Smooth muscle cell (in vitro differentiated cells): ENCODE data around the gene SRD5A3. TPM values are rescaled to one million over a fixed set of nuclear protein-coding genes. Genes with fewer than 3 reads are reported as not detected.

Experiments used
- DNase-seq: peaks from one replicate; lab custom pipeline; 2025; ENCODE audit not compliant: unreplicated experiment; lab: John Stamatoyannopoulos, UW
- H2AFZ ChIP-seq: fragments of 200-600 bp; sonication (generic); 2 replicates; pipeline ENCODE4 v1.6.0; 2016; ENCODE audit warnings: antibody characterized with exemption, low read depth, mild to moderate bottlenecking
- H3F3A ChIP-seq: fragments of 200-600 bp; sonication (generic); 2 replicates; pipeline ENCODE4 v1.6.0; 2017; ENCODE audit warnings: antibody characterized with exemption, low read depth
- H3K27ac ChIP-seq: fragments of 200-600 bp; sonication (generic); 2 replicates; pipeline ENCODE4 v1.5.1; 2016; ENCODE audit warnings: low read depth, mild to moderate bottlenecking
- H3K27me3 ChIP-seq: fragments of 200-600 bp; sonication (generic); 2 replicates; pipeline ENCODE4 v1.6.1; 2016; ENCODE audit warnings: low read depth, mild to moderate bottlenecking
- H3K36me3 ChIP-seq: fragments of 200-600 bp; sonication (generic); 2 replicates; pipeline ENCODE4 v1.5.1; 2016; ENCODE audit warnings: low read depth
- H3K4me1 ChIP-seq: fragments of 200-600 bp; sonication (generic); 2 replicates; pipeline ENCODE4 v1.5.1; 2016; ENCODE audit warnings: low read depth
- H3K4me2 ChIP-seq: fragments of 200-600 bp; sonication (generic); 2 replicates; pipeline ENCODE4 v1.6.0; 2016; ENCODE audit warnings: mild to moderate bottlenecking
- H3K4me3 ChIP-seq: fragments of 200-600 bp; sonication (generic); 2 replicates; pipeline ENCODE4 v1.5.1; 2016; ENCODE audit warnings: mild to moderate bottlenecking
- H3K79me2 ChIP-seq: fragments of 200-600 bp; sonication (generic); 2 replicates; pipeline ENCODE4 v1.6.0; 2016; ENCODE audit warnings: low read depth, mild to moderate bottlenecking
- H3K9ac ChIP-seq: fragments of 200-600 bp; sonication (generic); 2 replicates; pipeline ENCODE4 v1.6.0; 2016; ENCODE audit warnings: low read depth
- H3K9me3 ChIP-seq: fragments of 200-600 bp; sonication (generic); replicated peaks from 2 replicates; pipeline ENCODE4 v1.5.1; 2016; ENCODE audit warnings: low read depth
- H4K20me1 ChIP-seq: fragments of 200-600 bp; sonication (generic); 2 replicates; pipeline ENCODE4 v1.6.0; 2016; ENCODE audit warnings: low read depth
- CTCF ChIP-seq: fragments of 200-600 bp; sonication (generic); IDR thresholded peaks from 2 replicates; pipeline ENCODE4 v1.5.1; 2017; ENCODE audit warnings: borderline replicate concordance, mild to moderate bottlenecking, antibody characterized with exemption; ENCODE audit not compliant: insufficient read depth, poor library complexity, severe bottlenecking
- WGBS: methylation state at CpG from one replicate; pipeline ENCODE4 v1.1.7; 2016; ENCODE audit warnings: low lambda C conversion rate; 5-methylcytosine and 5-hydroxymethylcytosine counted together
- polyA plus RNA-seq: library from polyadenylated mRNA; unstranded; fragments of >200 nt; fragmentation: Nextera tagmentation; extraction: Ambion mirVana; gene quantifications from 2 replicates; pipeline ENCODE4 v1.2.1, GENCODE V29; 2016
- total RNA-seq: library from RNA; depleted of rRNA; stranded (reverse); fragments of >200 nt; gene quantifications from 2 replicates; pipeline ENCODE4 v1.2.3, GENCODE V29; 2014

Gene SRD5A3
- total and polyA plus RNA-seq, 2 experiments from 2014 or later = 18.1 to 37.3 TPM

DNA sequence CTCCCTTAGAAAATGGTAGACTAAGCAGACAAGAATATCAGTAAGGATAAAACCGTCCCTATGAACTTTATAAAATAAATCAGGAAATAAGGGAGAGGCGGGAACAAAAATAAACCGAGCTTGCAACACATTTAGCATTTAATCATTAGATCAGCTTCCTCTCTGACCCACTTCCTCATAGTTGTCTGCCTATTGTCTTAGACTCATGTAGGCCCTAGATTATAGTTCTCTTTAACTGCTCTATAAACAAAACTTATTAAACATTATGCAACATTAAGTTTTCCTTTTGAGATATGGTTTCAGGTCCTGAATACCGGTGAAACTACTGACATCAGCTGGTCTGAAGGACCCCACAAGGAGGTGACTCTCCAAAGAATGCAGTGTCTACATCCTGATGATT, 15.8 kb upstream of the SRD5A3 start:
- H3K36me3 ChIP-seq = no peaks in the 10 kb centered on the region
- H3K9ac ChIP-seq = no peak overlapping the region
- 94% methylated on average over 4 of the region's 4 CpGs for WGBS

GRCh38 chr4:55336138-55337034, 9.7 kb upstream of the SRD5A3 start:
- Histone ChIP-seq H3K4me1 (peaks cover 19% of the 10 kb centered on the region), H3K79me2 (no peaks in the 10 kb centered on the region), H3K27ac (no peak overlapping the region), H3K27me3 (no peaks in the 10 kb centered on the region), H3K36me3 (no peaks in the 10 kb centered on the region), H3K9me3 (no peaks in the 10 kb centered on the region), H2AFZ (no peak overlapping the region), H3F3A (no peaks in the 10 kb centered on the region), H3K4me3 (no peak overlapping the region), H3K9ac (no peak overlapping the region), H4K20me1 (no peaks in the 10 kb centered on the region), H3K4me2 (no peak overlapping the region)
- TF ChIP-seq CTCF = no peak
- DNase-seq = no peak
- 82% methylated on average over 22 of the region's 22 CpGs for WGBS

More for the DNA sequence above, 15.8 kb upstream of the SRD5A3 start:
- no peak for TF ChIP-seq CTCF
- no peaks in the 10 kb centered on the region for H3K79me2 ChIP-seq
- H3K27ac ChIP-seq = no peak overlapping the region
- H2AFZ ChIP-seq = no peak overlapping the region
- H3K4me2 ChIP-seq = no peak overlapping the region
- H3F3A ChIP-seq = no peaks in the 10 kb centered on the region
- H3K4me1 ChIP-seq = no peaks in the 10 kb centered on the region
- H4K20me1 ChIP-seq = no peaks in the 10 kb centered on the region
- no peak overlapping the region for H3K4me3 ChIP-seq
- no peaks in the 10 kb centered on the region for H3K27me3 ChIP-seq
- no peaks in the 10 kb centered on the region for H3K9me3 ChIP-seq
- no peak for DNase-seq

- Histone ChIP-seq H3K4me1 (peaks cover 19% of the 10 kb centered on the region), H3K27me3 (no peaks in the 10 kb centered on the region), H3K9me3 (no peaks in the 10 kb centered on the region), H4K20me1 (no peaks in the 10 kb centered on the region), H3K4me3 (no peak overlapping the region), H3K27ac (peak overlapping the region; percentile 24), H3K79me2 (no peaks in the 10 kb centered on the region), H3K36me3 (no peaks in the 10 kb centered on the region), H3F3A (no peaks in the 10 kb centered on the region), H2AFZ (peak overlapping the region; percentile 55), H3K4me2 (peak overlapping the region; percentile 47), H3K9ac (no peak overlapping the region)
- no peak for DNase-seq
- no peak for TF ChIP-seq CTCF
These were observed 8.1 kb upstream of the SRD5A3 start for GRCh38 chr4:55337944-55338343.

DNA sequence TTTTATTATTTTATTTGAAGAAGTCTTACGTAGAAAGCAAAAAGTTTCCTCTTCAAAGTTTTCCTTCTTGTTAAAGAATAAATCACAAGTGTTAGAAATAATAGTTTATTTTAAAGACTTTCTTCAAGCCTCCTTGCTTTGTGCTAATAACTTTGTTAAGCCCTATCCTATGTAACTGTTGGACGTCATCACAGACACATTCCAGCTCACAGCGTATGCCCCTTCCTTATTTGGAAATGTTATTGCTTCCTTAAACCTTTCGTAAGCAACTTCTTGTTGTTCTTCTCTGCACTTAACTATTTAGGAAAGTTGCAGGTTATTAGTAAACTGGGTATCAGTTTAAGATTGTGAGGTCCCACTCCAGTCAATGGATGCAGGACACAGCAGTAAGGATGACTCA, 7.6 kb upstream of the SRD5A3 start:
- Histone ChIP-seq H3F3A (no peaks in the 10 kb centered on the region), H3K9ac (no peak overlapping the region), H2AFZ (no peak overlapping the region), H3K9me3 (no peaks in the 10 kb centered on the region), H3K36me3 (no peaks in the 10 kb centered on the region), H3K79me2 (no peaks in the 10 kb centered on the region), H3K27ac (peak overlapping the region; percentile 24), H3K4me1 (peaks cover 19% of the 10 kb centered on the region), H4K20me1 (no peaks in the 10 kb centered on the region), H3K4me2 (peak overlapping the region; percentile 47), H3K4me3 (no peak overlapping the region), H3K27me3 (no peaks in the 10 kb centered on the region)
- TF ChIP-seq CTCF = no peak
- no peak for DNase-seq
- WGBS = 33% methylated on average over 4 of the region's 4 CpGs
